Neural cell (in vitro differentiated cells): ENCODE data around the gene ADCY7.

Experiments
- CTCF ChIP-seq: fragments of 450-650 bp; IDR thresholded peaks from 2 replicates; pipeline ENCODE4 v1.5.1; 2014; ENCODE audit warnings: antibody characterized with exemption, mild to moderate bottlenecking, moderate library complexity; ENCODE audit not compliant: poor library complexity, severe bottlenecking
- EP300 ChIP-seq: fragments of 450-650 bp; conservative IDR thresholded peaks from 2 replicates; pipeline ENCODE4 v1.6.1; 2014; ENCODE audit warnings: antibody characterized with exemption, mild to moderate bottlenecking, moderate library complexity; ENCODE audit not compliant: poor library complexity, severe bottlenecking
- EZH2 ChIP-seq: fragments of 200-600, 300-800 bp; shearing (Covaris generic), sonication (generic); IDR thresholded peaks from 2 replicates; pipeline ENCODE4 v1.6.1; 2014; ENCODE audit warnings: antibody characterized with exemption, low read length, borderline replicate concordance, mild to moderate bottlenecking; ENCODE audit not compliant: insufficient read depth, poor library complexity, severe bottlenecking
- MXI1 ChIP-seq: fragments of 450-650 bp; conservative IDR thresholded peaks from 2 replicates; pipeline ENCODE4 v1.6.1; 2014; ENCODE audit warnings: antibody characterized with exemption, mild to moderate bottlenecking; ENCODE audit not compliant: poor library complexity, severe bottlenecking
- POLR2AphosphoS5 ChIP-seq: IDR thresholded peaks from 2 replicates; pipeline ENCODE4 v1.6.1; 2012
- RAD21 ChIP-seq: fragments of 450-650 bp; conservative IDR thresholded peaks from 2 replicates; pipeline ENCODE4 v1.6.1; 2014; ENCODE audit warnings: antibody characterized with exemption, mild to moderate bottlenecking, moderate library complexity
- REST ChIP-seq: IDR thresholded peaks from 2 replicates; pipeline ENCODE4 v1.6.1; 2012; ENCODE audit warnings: borderline replicate concordance
- SMC3 ChIP-seq: fragments of 450-650 bp; conservative IDR thresholded peaks from 2 replicates; pipeline ENCODE4 v1.6.1; 2014; ENCODE audit warnings: antibody characterized with exemption, mild to moderate bottlenecking, moderate library complexity; ENCODE audit not compliant: poor library complexity
- TAF1 ChIP-seq: IDR thresholded peaks from 2 replicates; pipeline ENCODE4 v1.6.1; 2012; ENCODE audit warnings: low read depth

- TF ChIP-seq CTCF (no peak), POLR2AphosphoS5 (no peak), RAD21 (no peak), EP300 (no peak), EZH2 (no peak), MXI1 (no peak), TAF1 (no peak), REST (no peak), SMC3 (no peak)
These were observed 63.3 kb downstream of the ADCY7 start for GRCh38 chr16:50329446-50330189.
